SK-N-SH (cell line): Measurements from ENCODE around the gene COLQ. TPM values are rescaled to one million over a fixed set of nuclear protein-coding genes. Genes with fewer than 3 reads are reported as not detected.

ENCODE experiments used
- CTCF ChIA-PET: fragments of 300-600, 350-600 bp; formaldehyde crosslinking; extraction: SDS; loops from one replicate; lab custom pipeline; 2021; lab: Yijun Ruan, JAX
- POLR2A ChIA-PET: fragments of 350-600 bp; sonication (Branson Sonifier 250); formaldehyde crosslinking; extraction: SDS; loops from one replicate; lab custom pipeline; 2020; ENCODE audit warnings: antibody characterized with exemption, inconsistent platforms; lab: Yijun Ruan, JAX
- DNase-seq: peaks from one replicate; pipeline ENCODE4 v3.0.0; 2012
- H2AFZ ChIP-seq: fragments of 200-600 bp; sonication (generic); 2 replicates; pipeline ENCODE4 v1.8.1; 2016; ENCODE audit warnings: antibody characterized with exemption, mild to moderate bottlenecking, low read depth
- H3F3A ChIP-seq: fragments of 200-600 bp; sonication (generic); replicated peaks from 2 replicates; pipeline ENCODE3; 2016; ENCODE audit warnings: antibody characterized with exemption, mild to moderate bottlenecking; ENCODE audit not compliant: insufficient read depth
- H3K27ac ChIP-seq, 2 experiments: fragments of 200-500 bp in 1 of 2; fragments of 200-600 bp in 1 of 2; sonication (Bioruptor generic) in 1 of 2; sonication (generic), shearing (Covaris generic) in 1 of 2; 2 replicates each; pipeline versions ENCODE4 v1.5.1 to v1.6.1; 2014 to 2016; ENCODE audit warnings: low read depth in 2 of 2, inconsistent platforms in 1 of 2, low read length in 1 of 2, mild to moderate bottlenecking in 1 of 2, mixed read lengths in 1 of 2
- H3K27me3 ChIP-seq: fragments of 200-600 bp; sonication (generic), shearing (Covaris generic); 2 replicates; pipeline ENCODE4 v1.6.1; 2016; ENCODE audit warnings: mixed run types; ENCODE audit not compliant: insufficient read depth
- H3K36me3 ChIP-seq, 2 experiments: fragments of 200-500 bp in 1 of 2; fragments of 200-600 bp in 1 of 2; sonication (Bioruptor generic) in 1 of 2; sonication (generic) in 1 of 2; replicated peaks in 1 of 2; 2 replicates each; pipeline versions ENCODE3 to v1.5.1; 2014 to 2016; ENCODE audit warnings: low read length in 1 of 2, mild to moderate bottlenecking in 1 of 2; ENCODE audit not compliant: insufficient read depth in 2 of 2, control insufficient read depth in 1 of 2
- H3K4me1 ChIP-seq, 2 experiments: fragments of 200-500 bp in 1 of 2; fragments of 200-600 bp in 1 of 2; sonication (Bioruptor generic) in 1 of 2; sonication (generic), shearing (Covaris generic) in 1 of 2; 2 replicates each; pipeline versions ENCODE4 v1.5.1 to v1.6.1; 2014 to 2016; ENCODE audit warnings: low read depth in 1 of 2, low read length in 1 of 2, mixed run types in 1 of 2; ENCODE audit not compliant: insufficient read depth in 2 of 2, control insufficient read depth in 1 of 2
- H3K4me2 ChIP-seq: fragments of 200-600 bp; sonication (generic), shearing (Covaris generic); 2 replicates; pipeline ENCODE4 v1.6.1; 2017; ENCODE audit warnings: mixed run types
- H3K4me3 ChIP-seq, 2 experiments: fragments of 200-500 bp in 1 of 2; fragments of 200-600 bp in 1 of 2; sonication (Bioruptor generic) in 1 of 2; sonication (generic), shearing (Covaris generic) in 1 of 2; 2 replicates each; pipeline versions ENCODE4 v1.5.1 to v1.8.1; 2014 to 2016; ENCODE audit warnings: low read depth in 2 of 2, inconsistent platforms in 1 of 2, low read length in 1 of 2, mild to moderate bottlenecking in 1 of 2, mixed read lengths in 1 of 2, moderate library complexity in 1 of 2
- H3K79me2 ChIP-seq: fragments of 200-600 bp; sonication (generic); 2 replicates; pipeline ENCODE4 v1.8.1; 2017; ENCODE audit warnings: mild to moderate bottlenecking; ENCODE audit not compliant: insufficient read depth
- H3K9ac ChIP-seq: fragments of 200-600 bp; sonication (generic); 2 replicates; pipeline ENCODE4 v1.6.1; 2017; ENCODE audit warnings: mixed run types
- H3K9me2 ChIP-seq: fragments of 200-600 bp; sonication (generic); 2 replicates; pipeline ENCODE4 v1.6.1; 2017; ENCODE audit warnings: mixed run types
- H3K9me3 ChIP-seq: fragments of 200-600 bp; sonication (generic); 2 replicates; pipeline ENCODE4 v1.6.1; 2017; ENCODE audit warnings: mixed run types, mild to moderate bottlenecking, moderate library complexity
- H4K20me1 ChIP-seq: fragments of 200-600 bp; sonication (generic); 2 replicates; pipeline ENCODE4 v1.6.1; 2017; ENCODE audit warnings: mild to moderate bottlenecking, mixed run types; ENCODE audit not compliant: insufficient read depth
- CHD2 ChIP-seq: fragments of 150-350 bp; IDR thresholded peaks from 2 replicates; pipeline ENCODE4 v1.6.1; 2018; ENCODE audit warnings: low read length; ENCODE audit not compliant: partially characterized antibody
- EZH2phosphoT487 ChIP-seq: fragments of 200-600 bp; sonication (generic); IDR thresholded peaks from 2 replicates; pipeline ENCODE4 v1.6.1; 2017; ENCODE audit warnings: low read depth, mixed run types, mild to moderate bottlenecking, antibody characterized with exemption, moderate library complexity, borderline replicate concordance
- FOSL2 ChIP-seq: IDR thresholded peaks from 2 replicates; pipeline ENCODE4 v1.4.0; 2012; ENCODE audit warnings: low read depth, mild to moderate bottlenecking, moderate library complexity, borderline replicate concordance
- FOXM1 ChIP-seq: IDR thresholded peaks from 2 replicates; pipeline ENCODE4 v1.4.0; 2012; ENCODE audit warnings: low read depth, mild to moderate bottlenecking
- GABPA ChIP-seq: IDR thresholded peaks from 2 replicates; pipeline ENCODE4 v1.4.0; 2012; ENCODE audit warnings: low read depth, mild to moderate bottlenecking
- GATA2 ChIP-seq: sonication (generic); formaldehyde crosslinking; IDR thresholded peaks from 2 replicates; pipeline ENCODE4 v1.5.0; 2020; ENCODE audit warnings: mild to moderate bottlenecking, missing genetic modification reagents
- MXI1 ChIP-seq: IDR thresholded peaks from 2 replicates; pipeline ENCODE4 v1.6.1; 2012; ENCODE audit warnings: mild to moderate bottlenecking, low read depth, low read length, improper control_type of control experiment
- NFIC ChIP-seq: IDR thresholded peaks from 2 replicates; pipeline ENCODE4 v1.4.0; 2012; ENCODE audit warnings: borderline replicate concordance
- NRF1 ChIP-seq: IDR thresholded peaks from 2 replicates; pipeline ENCODE4 v1.6.1; 2012; ENCODE audit warnings: low read depth, mild to moderate bottlenecking, low read length
- POLR2AphosphoS5 ChIP-seq: IDR thresholded peaks from 2 replicates; pipeline ENCODE4 v1.6.1; 2012; ENCODE audit warnings: low read depth, low read length
- RFX5 ChIP-seq: IDR thresholded peaks from 2 replicates; pipeline ENCODE4 v1.6.1; 2012; ENCODE audit warnings: mild to moderate bottlenecking, improper control_type of control experiment, low read length
- RXRA ChIP-seq: IDR thresholded peaks from 2 replicates; pipeline ENCODE4 v1.4.0; 2012; ENCODE audit warnings: low read depth, mild to moderate bottlenecking, borderline replicate concordance
- SIN3A ChIP-seq: IDR thresholded peaks from 2 replicates; pipeline ENCODE4 v1.6.1; 2012; ENCODE audit warnings: low read depth, mild to moderate bottlenecking, low read length, moderate library complexity, borderline replicate concordance
- SMC3 ChIP-seq: IDR thresholded peaks from 2 replicates; pipeline ENCODE4 v1.6.1; 2012; ENCODE audit warnings: low read depth, low read length, improper control_type of control experiment
- TAF1 ChIP-seq: IDR thresholded peaks from 2 replicates; pipeline ENCODE4 v1.6.1; 2012; ENCODE audit warnings: low read depth, mild to moderate bottlenecking, low read length, moderate library complexity, borderline replicate concordance
- WGBS: methylation state at CpG from one replicate; pipeline ENCODE4 v1.1.6; 2017; ENCODE audit warnings: low lambda C conversion rate; 5-methylcytosine and 5-hydroxymethylcytosine counted together
- polyA plus RNA-seq, 3 experiments: library from polyadenylated mRNA; depleted of rRNA; stranded (reverse); fragments of >200 nt; gene quantifications; 2 replicates each; pipeline ENCODE4 v1.2.3, GENCODE V29; 2012
- TF ChIP-seq, protein P1 (sequence below): IDR thresholded peaks from 2 replicates; pipeline ENCODE4; 2012
- TF ChIP-seq, protein P2 (sequence below): fragments of 200-600 bp; sonication (generic); IDR thresholded peaks from 2 replicates; pipeline ENCODE4 v1.6.1; 2017; ENCODE audit warnings: antibody characterized with exemption, mild to moderate bottlenecking, moderate library complexity
- TF ChIP-seq, protein P3 (sequence below): fragments of 150-350 bp; IDR thresholded peaks from 2 replicates; pipeline ENCODE4 v1.6.1; 2017; ENCODE audit warnings: antibody characterized with exemption, low read length, low read depth, borderline replicate concordance

COLQ gene
- polyA plus RNA-seq, 1 of the 3 experiments (the other 2 are of a cell fraction), result 1.5 TPM

DNA sequence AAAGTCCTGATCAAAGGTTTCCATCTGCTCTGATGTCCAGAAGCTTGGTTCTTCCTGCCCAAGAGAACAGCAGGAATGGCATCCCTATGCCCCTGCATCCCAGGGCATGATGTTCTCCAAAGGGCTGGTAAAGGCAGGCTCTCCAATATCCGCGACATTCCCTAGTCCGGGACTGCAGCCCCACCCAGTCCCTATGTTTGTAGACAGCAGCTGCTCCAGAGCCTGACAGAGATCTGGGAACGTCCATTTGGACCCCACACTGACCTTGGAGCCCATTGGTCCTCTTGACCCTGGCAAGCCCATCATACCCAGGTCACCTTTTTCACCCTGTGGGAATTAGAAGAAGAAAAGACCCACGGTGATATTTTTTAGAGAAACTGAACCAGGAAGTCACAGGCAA is 46.3 kb downstream of the COLQ start:
- Histone ChIP-seq H3F3A (no peaks in the 10 kb centered on the region), H4K20me1 (no peaks in the 10 kb centered on the region), H3K4me3 (no peak overlapping the region), H3K27ac (no peak overlapping the region), H3K4me1 (peaks cover 0 to 23% of the 10 kb centered on the region in 2 experiments; a peak in 1 of 4 replicates), H3K36me3 (no peaks in the 10 kb centered on the region), H2AFZ (no peak overlapping the region), H3K9me2 (no peaks in the 10 kb centered on the region), H3K27me3 (no peaks in the 10 kb centered on the region), H3K4me2 (no peak overlapping the region), H3K79me2 (no peaks in the 10 kb centered on the region), H3K9me3 (no peaks in the 10 kb centered on the region), H3K9ac (no peak overlapping the region)
- DNase-seq, result no peak
- ChIA-PET CTCF (interaction anchor here (1.0 to 1.5 kb wide), 2 partner anchors 13 to 52 kb away, joined by 3 to 4 read pairs; no protein-coding TSS in a partner anchor), POLR2A (no interaction called here)
- TF ChIP-seq GATA2 (CRISPR knock-in tag), result no peak
- 65% methylated on average over 5 of the region's 5 CpGs for WGBS

DNA sequence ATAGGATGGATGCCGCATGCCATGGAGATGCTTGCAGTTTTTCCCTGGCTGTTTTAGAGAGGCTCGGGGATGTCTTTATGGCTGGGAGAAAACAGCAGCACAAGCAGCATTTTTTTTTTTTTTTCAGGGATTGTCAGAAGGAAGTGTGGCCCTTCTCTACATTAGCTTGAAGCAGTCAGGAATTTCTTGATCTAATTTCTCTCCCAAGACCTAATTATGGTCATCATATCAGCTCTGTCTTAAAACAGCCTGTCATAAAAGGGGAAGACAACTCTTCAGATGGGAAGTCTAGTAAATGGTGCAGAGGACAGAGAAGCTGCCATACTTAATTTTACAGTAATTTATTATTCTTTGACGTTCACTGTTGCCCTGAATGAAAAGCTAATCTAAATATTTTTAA is 49.6 kb downstream of the COLQ start:
- Histone ChIP-seq H3K4me2 (no peak overlapping the region), H3F3A (no peaks in the 10 kb centered on the region), H3K27me3 (no peaks in the 10 kb centered on the region), H3K4me1 (peaks cover 0 to 6% of the 10 kb centered on the region in 2 experiments; a peak in 1 of 4 replicates), H2AFZ (no peak overlapping the region), H3K36me3 (no peaks in the 10 kb centered on the region), H3K9me2 (no peaks in the 10 kb centered on the region), H3K9me3 (no peaks in the 10 kb centered on the region), H3K4me3 (no peak overlapping the region), H3K27ac (no peak overlapping the region), H3K9ac (no peak overlapping the region), H3K79me2 (no peaks in the 10 kb centered on the region), H4K20me1 (no peaks in the 10 kb centered on the region)
- ChIA-PET CTCF (interaction anchor here (1.0 to 1.1 kb wide), 2 partner anchors 11 to 85 kb away, joined by 4 to 5 read pairs; no protein-coding TSS in a partner anchor), POLR2A (no interaction called here)
- TF ChIP-seq FOSL2 (no peak), RFX5 (no peak), NFIC (no peak), TAF1 (no peak), SMC3 (no peak), RXRA (no peak), CHD2 (no peak), FOXM1 (no peak), GATA2 (CRISPR knock-in tag) (no peak), SIN3A (no peak), EZH2phosphoT487 (no peak), MXI1 (no peak), POLR2AphosphoS5 (no peak), GABPA (no peak), NRF1 (no peak)
- TF ChIP-seq, protein P1, sequence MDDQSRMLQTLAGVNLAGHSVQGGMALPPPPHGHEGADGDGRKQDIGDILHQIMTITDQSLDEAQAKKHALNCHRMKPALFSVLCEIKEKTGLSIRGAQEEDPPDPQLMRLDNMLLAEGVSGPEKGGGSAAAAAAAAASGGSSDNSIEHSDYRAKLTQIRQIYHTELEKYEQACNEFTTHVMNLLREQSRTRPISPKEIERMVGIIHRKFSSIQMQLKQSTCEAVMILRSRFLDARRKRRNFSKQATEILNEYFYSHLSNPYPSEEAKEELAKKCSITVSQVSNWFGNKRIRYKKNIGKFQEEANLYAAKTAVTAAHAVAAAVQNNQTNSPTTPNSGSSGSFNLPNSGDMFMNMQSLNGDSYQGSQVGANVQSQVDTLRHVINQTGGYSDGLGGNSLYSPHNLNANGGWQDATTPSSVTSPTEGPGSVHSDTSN, result no peak
- TF ChIP-seq, protein P2, sequence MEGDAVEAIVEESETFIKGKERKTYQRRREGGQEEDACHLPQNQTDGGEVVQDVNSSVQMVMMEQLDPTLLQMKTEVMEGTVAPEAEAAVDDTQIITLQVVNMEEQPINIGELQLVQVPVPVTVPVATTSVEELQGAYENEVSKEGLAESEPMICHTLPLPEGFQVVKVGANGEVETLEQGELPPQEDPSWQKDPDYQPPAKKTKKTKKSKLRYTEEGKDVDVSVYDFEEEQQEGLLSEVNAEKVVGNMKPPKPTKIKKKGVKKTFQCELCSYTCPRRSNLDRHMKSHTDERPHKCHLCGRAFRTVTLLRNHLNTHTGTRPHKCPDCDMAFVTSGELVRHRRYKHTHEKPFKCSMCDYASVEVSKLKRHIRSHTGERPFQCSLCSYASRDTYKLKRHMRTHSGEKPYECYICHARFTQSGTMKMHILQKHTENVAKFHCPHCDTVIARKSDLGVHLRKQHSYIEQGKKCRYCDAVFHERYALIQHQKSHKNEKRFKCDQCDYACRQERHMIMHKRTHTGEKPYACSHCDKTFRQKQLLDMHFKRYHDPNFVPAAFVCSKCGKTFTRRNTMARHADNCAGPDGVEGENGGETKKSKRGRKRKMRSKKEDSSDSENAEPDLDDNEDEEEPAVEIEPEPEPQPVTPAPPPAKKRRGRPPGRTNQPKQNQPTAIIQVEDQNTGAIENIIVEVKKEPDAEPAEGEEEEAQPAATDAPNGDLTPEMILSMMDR, result no peak
- TF ChIP-seq, protein P3, sequence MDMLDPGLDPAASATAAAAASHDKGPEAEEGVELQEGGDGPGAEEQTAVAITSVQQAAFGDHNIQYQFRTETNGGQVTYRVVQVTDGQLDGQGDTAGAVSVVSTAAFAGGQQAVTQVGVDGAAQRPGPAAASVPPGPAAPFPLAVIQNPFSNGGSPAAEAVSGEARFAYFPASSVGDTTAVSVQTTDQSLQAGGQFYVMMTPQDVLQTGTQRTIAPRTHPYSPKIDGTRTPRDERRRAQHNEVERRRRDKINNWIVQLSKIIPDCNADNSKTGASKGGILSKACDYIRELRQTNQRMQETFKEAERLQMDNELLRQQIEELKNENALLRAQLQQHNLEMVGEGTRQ, result no peak
- WGBS, result 70% methylated on average over 3 of the region's 3 CpGs
- no peak for DNase-seq
